ENCODE measurements around the gene LAMTOR1. TPM values are rescaled to one million over a fixed set of nuclear protein-coding genes. Genes with fewer than 3 reads are reported as not detected.
A peak's percentile ranks its signal among the peaks of the same experiment; 100 is the strongest.

The LAMTOR1 gene
- total and polyA plus RNA-seq, 10 of the 15 experiments (the other 5 are each of a cell fraction or from before 2014, with no cell fraction given) = 58.8 to 141 (median 110) TPM

DNA sequence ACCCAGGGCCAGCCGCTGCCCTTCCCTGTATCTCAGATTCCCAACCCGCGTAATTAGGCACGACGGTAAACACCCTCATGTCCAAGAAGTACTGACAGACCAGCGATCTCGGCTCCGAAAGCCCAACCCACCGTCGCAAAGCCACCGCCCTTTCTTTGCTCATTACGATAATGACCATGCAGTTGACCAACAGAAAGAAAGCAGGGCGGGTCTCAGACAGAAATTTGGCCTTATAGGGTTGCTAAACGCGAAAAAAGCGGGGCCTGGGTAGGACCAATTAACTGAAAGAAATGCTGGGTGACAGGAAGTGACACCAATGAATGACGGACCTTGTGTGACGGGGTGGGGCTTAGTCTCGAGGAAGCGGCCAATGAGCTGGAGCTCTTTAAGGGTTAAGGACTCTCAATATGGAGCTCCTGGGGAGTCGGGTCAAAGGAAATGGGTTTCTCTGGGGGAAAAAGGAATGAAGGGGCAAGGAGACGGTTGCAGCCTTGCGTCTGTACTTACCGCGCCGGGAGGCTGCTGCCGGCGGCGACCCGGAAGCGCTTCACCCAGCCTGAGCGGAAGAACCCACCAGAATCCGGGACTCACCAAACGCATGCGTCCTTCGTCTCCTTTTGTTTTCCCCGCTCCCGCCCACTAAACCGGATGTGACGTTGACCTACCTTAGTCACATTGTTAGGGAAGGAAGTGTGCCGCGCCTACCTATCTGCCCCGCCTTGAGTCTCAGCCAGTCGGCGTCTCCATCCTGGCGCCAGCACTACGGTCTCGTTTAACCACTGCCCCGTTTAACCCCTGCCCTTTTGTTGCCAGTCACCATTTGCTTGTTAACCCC is 9.3 kb upstream of the LAMTOR1 start, which contains the start of gene ANAPC15 (continued):
- TF ChIP-seq PRDM15 (CRISPR knock-in tag; IDR thresholded peaks at IDR 0.05) = no peak
- no peak for TF ChIP-seq REST (IDR thresholded peaks at IDR 0.05; ENCODE audit: low read depth, low read length)
- TF ChIP-seq, protein P1, sequence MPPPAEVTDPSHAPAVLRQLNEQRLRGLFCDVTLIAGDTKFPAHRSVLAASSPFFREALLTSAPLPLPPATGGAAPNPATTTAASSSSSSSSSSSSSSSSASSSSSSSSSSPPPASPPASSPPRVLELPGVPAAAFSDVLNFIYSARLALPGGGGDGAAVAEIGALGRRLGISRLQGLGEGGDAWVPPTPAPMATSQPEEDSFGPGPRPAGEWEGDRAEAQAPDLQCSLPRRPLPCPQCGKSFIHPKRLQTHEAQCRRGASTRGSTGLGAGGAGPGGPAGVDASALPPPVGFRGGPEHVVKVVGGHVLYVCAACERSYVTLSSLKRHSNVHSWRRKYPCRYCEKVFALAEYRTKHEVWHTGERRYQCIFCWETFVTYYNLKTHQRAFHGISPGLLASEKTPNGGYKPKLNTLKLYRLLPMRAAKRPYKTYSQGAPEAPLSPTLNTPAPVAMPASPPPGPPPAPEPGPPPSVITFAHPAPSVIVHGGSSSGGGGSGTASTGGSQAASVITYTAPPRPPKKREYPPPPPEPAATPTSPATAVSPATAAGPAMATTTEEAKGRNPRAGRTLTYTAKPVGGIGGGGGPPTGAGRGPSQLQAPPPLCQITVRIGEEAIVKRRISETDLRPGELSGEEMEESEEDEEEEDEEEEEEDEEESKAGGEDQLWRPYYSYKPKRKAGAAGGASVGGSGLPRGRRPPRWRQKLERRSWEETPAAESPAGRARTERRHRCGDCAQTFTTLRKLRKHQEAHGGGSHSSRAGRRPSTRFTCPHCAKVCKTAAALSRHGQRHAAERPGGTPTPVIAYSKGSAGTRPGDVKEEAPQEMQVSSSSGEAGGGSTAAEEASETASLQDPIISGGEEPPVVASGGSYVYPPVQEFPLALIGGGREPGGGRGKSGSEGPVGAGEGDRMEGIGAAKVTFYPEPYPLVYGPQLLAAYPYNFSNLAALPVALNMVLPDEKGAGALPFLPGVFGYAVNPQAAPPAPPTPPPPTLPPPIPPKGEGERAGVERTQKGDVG (CRISPR knock-in tag; IDR thresholded peaks at IDR 0.05) = no peak
- TF ChIP-seq RFX5 (IDR thresholded peaks at IDR 0.05; ENCODE audit: low read depth, low read length) = peak; percentile 63
- TF ChIP-seq KAT2A (conservative IDR thresholded peaks at IDR 0.05; ENCODE audit: control insufficient read depth, low read depth, low read length) = no peak
- peak; percentile 72 for TF ChIP-seq TAF1 (IDR thresholded peaks at IDR 0.05; ENCODE audit: borderline replicate concordance, low read depth, low read length)
- TF ChIP-seq NBN (IDR thresholded peaks at IDR 0.05) = peak; percentile 91
- TF ChIP-seq SREBF1 (IDR thresholded peaks at IDR 0.05; ENCODE audit: low read length) = peak; percentile 64; the same call in 1 of the 2 replicates
- TF ChIP-seq CREM (IDR thresholded peaks at IDR 0.05; ENCODE audit: low read depth) = peak; percentile 88
- TF ChIP-seq YBX1 (IDR thresholded peaks at IDR 0.05) = no peak
- TF ChIP-seq, protein P2, sequence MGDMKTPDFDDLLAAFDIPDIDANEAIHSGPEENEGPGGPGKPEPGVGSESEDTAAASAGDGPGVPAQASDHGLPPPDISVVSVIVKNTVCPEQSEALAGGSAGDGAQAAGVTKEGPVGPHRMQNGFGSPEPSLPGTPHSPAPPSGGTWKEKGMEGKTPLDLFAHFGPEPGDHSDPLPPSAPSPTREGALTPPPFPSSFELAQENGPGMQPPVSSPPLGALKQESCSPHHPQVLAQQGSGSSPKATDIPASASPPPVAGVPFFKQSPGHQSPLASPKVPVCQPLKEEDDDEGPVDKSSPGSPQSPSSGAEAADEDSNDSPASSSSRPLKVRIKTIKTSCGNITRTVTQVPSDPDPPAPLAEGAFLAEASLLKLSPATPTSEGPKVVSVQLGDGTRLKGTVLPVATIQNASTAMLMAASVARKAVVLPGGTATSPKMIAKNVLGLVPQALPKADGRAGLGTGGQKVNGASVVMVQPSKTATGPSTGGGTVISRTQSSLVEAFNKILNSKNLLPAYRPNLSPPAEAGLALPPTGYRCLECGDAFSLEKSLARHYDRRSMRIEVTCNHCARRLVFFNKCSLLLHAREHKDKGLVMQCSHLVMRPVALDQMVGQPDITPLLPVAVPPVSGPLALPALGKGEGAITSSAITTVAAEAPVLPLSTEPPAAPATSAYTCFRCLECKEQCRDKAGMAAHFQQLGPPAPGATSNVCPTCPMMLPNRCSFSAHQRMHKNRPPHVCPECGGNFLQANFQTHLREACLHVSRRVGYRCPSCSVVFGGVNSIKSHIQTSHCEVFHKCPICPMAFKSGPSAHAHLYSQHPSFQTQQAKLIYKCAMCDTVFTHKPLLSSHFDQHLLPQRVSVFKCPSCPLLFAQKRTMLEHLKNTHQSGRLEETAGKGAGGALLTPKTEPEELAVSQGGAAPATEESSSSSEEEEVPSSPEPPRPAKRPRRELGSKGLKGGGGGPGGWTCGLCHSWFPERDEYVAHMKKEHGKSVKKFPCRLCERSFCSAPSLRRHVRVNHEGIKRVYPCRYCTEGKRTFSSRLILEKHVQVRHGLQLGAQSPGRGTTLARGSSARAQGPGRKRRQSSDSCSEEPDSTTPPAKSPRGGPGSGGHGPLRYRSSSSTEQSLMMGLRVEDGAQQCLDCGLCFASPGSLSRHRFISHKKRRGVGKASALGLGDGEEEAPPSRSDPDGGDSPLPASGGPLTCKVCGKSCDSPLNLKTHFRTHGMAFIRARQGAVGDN (IDR thresholded peaks at IDR 0.05) = peak; percentile 85; the same call in 1 of the 2 replicates
- TF ChIP-seq SP1 (IDR thresholded peaks at IDR 0.05; ENCODE audit: low read depth, low read length) = peak; percentile 93
- no peak for TF ChIP-seq CBX3 (IDR thresholded peaks at IDR 0.05; ENCODE audit: borderline replicate concordance, low read depth)
- 0 out of 2 replicates have a peak, but pooled peaks have one; percentile 59 for TF ChIP-seq ESRRA (IDR thresholded peaks at IDR 0.05; ENCODE audit: low read length)
- peak; percentile 85 for TF ChIP-seq IKZF1 (conservative IDR thresholded peaks at IDR 0.05)
